ENCODE measurements around the gene ZNF521. TPM values are rescaled to one million over a fixed set of nuclear protein-coding genes. Genes with fewer than 3 reads are reported as not detected.

The ZNF521 gene
- 5.0 and 9.1 TPM in 2 replicates for total RNA-seq (2014; rRNA removed; shearing (Covaris generic); ENCODE audit: low replicate concordance)

- Histone ChIP-seq H3K9me3 (no peaks in the 10 kb centered on the region), H3K27me3 (peaks cover 2% of the 10 kb centered on the region; the same call in 1 of the 2 replicates), H3K36me3 (no peaks in the 10 kb centered on the region), H3K4me3 (peak within 1 kb of the TSS; percentile 78)
- DNase-seq, result peak; percentile 81
These were observed at the start of gene ZNF521 for GRCh38 chr18:25351777-25352628. TSS of gene ZNF521 (minus strand) at chr18:25352166. CDS start at chr18:25350946, 1,220 bp downstream.

- no peak for DNase-seq
- H3K36me3 ChIP-seq, result no peaks in the 10 kb centered on the region
- H3K27me3 ChIP-seq, result no peaks in the 10 kb centered on the region
- no peak overlapping the region for H3K4me3 ChIP-seq
- H3K9me3 ChIP-seq, result peaks cover 3% of the 10 kb centered on the region; the same call in 1 of the 2 replicates
These were observed 47.6 kb upstream of the ZNF521 start for GRCh38 chr18:25399554-25399953.

- no peaks in the 10 kb centered on the region for H3K27me3 ChIP-seq
- H3K36me3 ChIP-seq, result no peaks in the 10 kb centered on the region
- H3K9me3 ChIP-seq, result peaks cover 3% of the 10 kb centered on the region; the same call in 1 of the 2 replicates
- H3K4me3 ChIP-seq, result no peak overlapping the region
- DNase-seq, result no peak
These were observed 40.2 kb upstream of the ZNF521 start for GRCh38 chr18:25392192-25392591.

GRCh38 chr18:25373432-25374179 lies 21.6 kb upstream of the ZNF521 start:
- H3K9me3 ChIP-seq, result no peaks in the 10 kb centered on the region
- DNase-seq, result no peak
- H3K27me3 ChIP-seq, result no peaks in the 10 kb centered on the region; the same call in 1 of the 2 replicates

GRCh38 chr18:25370391-25370790 lies 18.4 kb upstream of the ZNF521 start:
- no peaks in the 10 kb centered on the region; the same call in 1 of the 2 replicates for H3K27me3 ChIP-seq
- no peak for DNase-seq
- no peaks in the 10 kb centered on the region for H3K9me3 ChIP-seq
- no peaks in the 10 kb centered on the region for H3K36me3 ChIP-seq
- H3K4me3 ChIP-seq, result no peak overlapping the region

More at GRCh38 chr18:25373432-25374179, 21.6 kb upstream of the ZNF521 start:
- H3K36me3 ChIP-seq, result no peaks in the 10 kb centered on the region
- no peak overlapping the region for H3K4me3 ChIP-seq

- no peaks in the 10 kb centered on the region for H3K9me3 ChIP-seq
- no peak overlapping the region for H3K4me3 ChIP-seq
- no peaks in the 10 kb centered on the region for H3K36me3 ChIP-seq
- no peaks in the 10 kb centered on the region for H3K27me3 ChIP-seq
- DNase-seq, result peak; percentile 1
These were observed 13.3 kb upstream of the ZNF521 start for GRCh38 chr18:25365242-25365641.

GRCh38 chr18:25364732-25365131 lies 12.8 kb upstream of the ZNF521 start:
- DNase-seq, result no peak
- H3K9me3 ChIP-seq, result no peaks in the 10 kb centered on the region
- no peaks in the 10 kb centered on the region for H3K27me3 ChIP-seq
- H3K4me3 ChIP-seq, result no peak overlapping the region
- H3K36me3 ChIP-seq, result no peaks in the 10 kb centered on the region

- Histone ChIP-seq H3K9me3 (no peaks in the 10 kb centered on the region), H3K27me3 (no peaks in the 10 kb centered on the region), H3K36me3 (no peaks in the 10 kb centered on the region), H3K4me3 (no peak overlapping the region)
- no peak for DNase-seq
These were observed 8.4 kb upstream of the ZNF521 start for GRCh38 chr18:25360301-25360899.

- Histone ChIP-seq H3K27me3 (peaks cover 2% of the 10 kb centered on the region; the same call in 1 of the 2 replicates), H3K4me3 (peak overlapping the region; percentile 43), H3K9me3 (no peaks in the 10 kb centered on the region), H3K36me3 (no peaks in the 10 kb centered on the region)
- DNase-seq, result no peak
These were observed 1.1 kb upstream of the ZNF521 start for GRCh38 chr18:25353080-25353479.

- no peak for DNase-seq
- no peaks in the 10 kb centered on the region for H3K9me3 ChIP-seq
- H3K36me3 ChIP-seq, result no peaks in the 10 kb centered on the region
- H3K4me3 ChIP-seq, result peak overlapping the region; percentile 43
- H3K27me3 ChIP-seq, result peaks cover 2% of the 10 kb centered on the region; the same call in 1 of the 2 replicates
These were observed 651 bp upstream of the ZNF521 start for GRCh38 chr18:25352629-25353005.

- no peak for DNase-seq
- no peaks in the 10 kb centered on the region for H3K9me3 ChIP-seq
- H3K4me3 ChIP-seq, result peak overlapping the region; percentile 78
- peaks cover 2% of the 10 kb centered on the region; the same call in 1 of the 2 replicates for H3K27me3 ChIP-seq
- no peaks in the 10 kb centered on the region for H3K36me3 ChIP-seq
These were observed 638 bp downstream of the ZNF521 start for GRCh38 chr18:25351280-25351775.

- no peaks in the 10 kb centered on the region for H3K9me3 ChIP-seq
- H3K36me3 ChIP-seq, result no peaks in the 10 kb centered on the region
- peaks cover 2% of the 10 kb centered on the region; the same call in 1 of the 2 replicates for H3K27me3 ChIP-seq
- peak overlapping the region; percentile 78 for H3K4me3 ChIP-seq
- DNase-seq, result peak; percentile 28
These were observed 1.3 kb downstream of the ZNF521 start for GRCh38 chr18:25350489-25351251.

- Histone ChIP-seq H3K36me3 (no peaks in the 10 kb centered on the region), H3K9me3 (no peaks in the 10 kb centered on the region), H3K27me3 (peaks cover 2% of the 10 kb centered on the region; the same call in 1 of the 2 replicates), H3K4me3 (peak overlapping the region; percentile 78)
- DNase-seq, result no peak
These were observed 2.0 kb downstream of the ZNF521 start for GRCh38 chr18:25349926-25350487.

GRCh38 chr18:25349131-25349925 lies 2.6 kb downstream of the ZNF521 start:
- Histone ChIP-seq H3K27me3 (peaks cover 2% of the 10 kb centered on the region; the same call in 1 of the 2 replicates), H3K4me3 (peak overlapping the region; percentile 78), H3K36me3 (no peaks in the 10 kb centered on the region), H3K9me3 (no peaks in the 10 kb centered on the region)
- peak; percentile 31 for DNase-seq

Measured in MG63 (cell line).